GM19099 (cell line): ENCODE results near the gene RTN4RL1.
A peak's percentile ranks its signal among the peaks of the same experiment; 100 is the strongest.

Experiments used
- POLR2A ChIP-seq: IDR thresholded peaks from 3 replicates; pipeline ENCODE4 v1.6.1; 2011; ENCODE audit warnings: low read depth; ENCODE audit not compliant: insufficient read length; ENCODE audit errors: extremely low read depth

Gene RTN4RL1

DNA sequence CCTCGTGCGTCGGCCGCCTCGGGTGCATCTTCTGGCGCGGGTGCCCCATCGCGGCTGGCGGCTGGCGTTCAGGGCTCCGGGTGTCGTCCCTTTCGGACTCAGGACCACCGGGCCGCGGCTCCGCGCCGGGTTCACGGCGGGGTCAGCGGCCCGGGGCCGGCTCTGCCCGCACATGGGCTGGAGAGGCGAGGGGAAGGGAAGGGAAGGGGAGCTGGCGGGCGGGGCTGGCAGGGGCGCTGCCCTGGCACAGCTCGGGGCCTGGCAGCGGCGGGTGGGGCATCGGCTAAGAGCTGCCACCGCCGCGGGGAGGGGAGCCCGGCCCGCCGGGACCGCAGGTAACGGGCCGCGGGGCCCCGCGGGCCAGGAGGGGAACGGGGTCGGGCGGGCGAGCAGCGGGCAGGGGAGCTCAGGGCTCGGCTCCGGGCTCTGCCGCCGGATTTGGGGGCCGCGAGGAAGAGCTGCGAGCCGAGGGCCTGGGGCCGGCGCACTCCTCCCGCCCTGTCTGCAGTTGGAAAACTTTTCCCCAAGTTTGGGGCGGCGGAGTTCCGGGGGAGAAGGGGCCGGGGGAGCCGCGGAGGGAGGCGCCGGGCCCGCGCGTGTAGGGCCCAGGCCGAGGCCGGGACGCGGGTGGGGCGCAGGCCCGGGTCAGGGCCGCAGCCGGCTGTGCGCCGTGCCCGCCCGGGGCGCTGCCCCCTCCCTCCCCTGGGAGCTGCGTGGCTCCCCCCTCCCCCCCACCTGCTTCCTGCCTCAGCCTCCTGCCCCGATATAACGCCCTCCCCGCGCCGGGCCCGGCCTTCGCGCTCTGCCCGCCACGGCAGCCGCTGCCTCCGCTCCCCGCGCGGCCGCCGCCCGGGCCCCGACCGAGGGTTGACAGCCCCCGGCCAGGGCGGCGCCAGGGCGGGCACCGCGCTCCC is 30.4 kb upstream of the RTN4RL1 start:
- TF ChIP-seq POLR2A: peak; percentile 71

DNA sequence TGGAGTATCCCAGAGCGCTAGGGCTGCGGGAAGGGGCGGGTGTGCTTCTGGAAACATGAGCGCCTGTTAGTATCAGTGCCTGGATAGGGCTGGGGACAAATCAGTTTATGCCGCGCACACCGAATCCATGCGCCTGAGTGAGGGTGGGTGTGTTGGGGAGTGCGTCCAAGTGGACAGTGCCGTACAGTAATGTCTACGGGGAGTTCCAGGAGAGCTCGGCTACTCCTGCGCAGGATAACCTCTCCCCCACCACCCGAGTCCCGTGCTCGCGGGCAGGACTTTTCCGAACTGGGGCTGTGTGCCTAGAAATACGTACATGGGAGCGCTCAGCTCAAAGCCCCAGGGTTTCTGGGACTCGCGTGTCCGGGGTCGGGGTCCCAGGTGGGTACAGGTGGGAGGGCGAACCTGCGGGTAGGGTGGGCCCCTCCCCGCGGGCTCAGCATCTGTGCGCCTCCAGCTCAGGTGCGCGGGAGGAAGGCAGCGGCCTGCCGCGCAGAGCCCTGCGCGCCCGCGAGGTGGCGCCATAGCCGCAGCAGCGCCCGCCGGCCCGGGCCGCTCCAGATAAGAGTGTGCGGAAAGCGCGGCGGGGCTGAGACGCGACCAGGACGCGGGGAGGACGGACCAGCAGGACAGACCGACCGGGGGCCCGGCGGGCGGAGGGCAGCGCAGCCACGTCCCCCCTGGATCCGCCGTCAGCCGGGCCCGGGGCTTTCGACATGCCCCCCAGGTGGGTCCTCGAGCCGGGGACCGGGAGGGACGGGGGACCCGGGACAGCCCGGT is 29.6 kb upstream of the RTN4RL1 start, which contains the start of gene HIC1:
Gene HIC1, plus strand, starts transcription at position 592 of the 780 bp plus-strand sequence. CDS start 1,588 bp downstream, outside the sequence.
- peak; percentile 81 for TF ChIP-seq POLR2A

- no peak for TF ChIP-seq POLR2A
Observed at GRCh38 chr17:2054262-2054511, 29.1 kb upstream of the RTN4RL1 start.

- TF ChIP-seq POLR2A: no peak
Observed at GRCh38 chr17:2053380-2054261, 28.5 kb upstream of the RTN4RL1 start.

DNA sequence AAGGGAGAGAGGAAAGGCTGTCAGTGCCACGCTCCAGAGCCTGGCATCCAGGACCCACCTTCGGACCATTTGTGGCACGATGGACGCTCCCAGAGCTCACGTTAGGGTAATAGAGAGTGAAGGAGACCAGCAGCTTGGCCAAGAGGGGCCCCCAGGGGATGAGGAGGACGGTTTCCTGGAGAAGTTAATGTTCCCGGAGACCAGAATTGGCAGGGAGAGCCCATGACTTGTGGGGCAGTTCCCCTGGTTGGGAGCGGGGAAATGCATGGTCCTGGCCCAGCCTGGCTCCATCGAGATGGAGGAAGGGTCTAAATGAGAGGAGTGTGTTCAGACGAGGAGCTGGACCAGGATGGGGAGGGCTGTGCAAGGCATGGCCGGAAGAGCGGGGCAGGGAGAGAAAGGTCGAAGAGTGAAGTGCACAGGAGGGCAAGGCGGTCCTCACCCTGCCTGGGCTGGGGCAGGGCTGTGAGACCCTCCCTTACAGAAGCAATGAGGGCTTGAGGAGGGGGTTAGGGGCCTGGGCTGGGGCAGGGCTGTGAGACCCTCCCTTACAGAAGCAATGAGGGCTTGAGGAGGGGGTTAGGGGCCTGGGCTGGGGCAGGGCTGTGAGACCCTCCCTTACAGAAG is 26.9 kb upstream of the RTN4RL1 start:
- no peak for TF ChIP-seq POLR2A

DNA sequence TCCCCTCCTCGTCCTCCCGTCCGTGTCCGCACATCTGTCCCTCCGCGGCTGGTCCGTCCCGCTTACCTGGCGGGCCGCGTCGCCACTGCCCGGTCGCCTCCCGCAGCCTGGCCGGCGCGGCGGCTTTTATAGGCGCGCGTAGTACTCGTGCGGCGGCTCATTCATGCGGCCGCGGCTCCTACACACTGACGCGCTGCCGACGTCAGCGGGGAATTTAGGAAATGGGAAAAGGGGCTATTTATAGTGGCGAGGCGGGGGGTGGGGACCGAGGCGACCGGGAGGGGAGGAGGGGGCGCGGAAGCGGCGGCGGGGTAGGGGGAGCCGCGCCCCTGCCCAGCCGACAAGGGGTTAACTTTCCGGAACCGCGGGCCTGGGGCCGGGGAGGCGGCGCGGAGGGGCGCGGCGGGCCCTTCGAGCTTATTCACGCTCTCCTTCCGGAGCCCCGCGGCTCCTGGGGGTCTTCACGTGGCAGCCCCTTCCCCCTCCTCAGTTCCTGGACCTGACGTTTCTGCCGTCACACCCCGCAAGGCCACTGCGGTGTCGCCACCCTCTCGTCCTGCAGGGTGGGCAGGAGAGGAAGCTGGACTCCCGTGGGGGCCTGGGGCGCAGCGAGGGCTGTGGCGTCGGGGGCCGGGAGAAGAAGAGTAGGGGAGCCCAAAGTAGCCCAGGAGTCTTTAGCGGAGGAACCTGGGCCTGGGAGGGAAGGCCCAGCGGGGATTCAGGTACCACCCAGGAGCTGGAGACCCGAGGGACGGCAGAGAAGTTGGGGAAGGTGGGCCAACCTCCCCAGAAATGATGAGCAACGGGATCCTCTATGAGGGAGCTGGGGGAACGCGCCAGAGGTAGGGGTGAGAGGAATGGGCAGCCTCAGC is 26.2 kb upstream of the RTN4RL1 start:
- TF ChIP-seq POLR2A: no peak

- TF ChIP-seq POLR2A: no peak
Observed at GRCh38 chr17:2050300-2051060, 25.3 kb upstream of the RTN4RL1 start.

- no peak for TF ChIP-seq POLR2A
Observed at GRCh38 chr17:2049333-2050299, 24.5 kb upstream of the RTN4RL1 start.

GRCh38 chr17:2048805-2049204 is 23.7 kb upstream of the RTN4RL1 start:
- TF ChIP-seq POLR2A: no peak

GRCh38 chr17:2047590-2047989 is 22.5 kb upstream of the RTN4RL1 start:
- TF ChIP-seq POLR2A: no peak

DNA sequence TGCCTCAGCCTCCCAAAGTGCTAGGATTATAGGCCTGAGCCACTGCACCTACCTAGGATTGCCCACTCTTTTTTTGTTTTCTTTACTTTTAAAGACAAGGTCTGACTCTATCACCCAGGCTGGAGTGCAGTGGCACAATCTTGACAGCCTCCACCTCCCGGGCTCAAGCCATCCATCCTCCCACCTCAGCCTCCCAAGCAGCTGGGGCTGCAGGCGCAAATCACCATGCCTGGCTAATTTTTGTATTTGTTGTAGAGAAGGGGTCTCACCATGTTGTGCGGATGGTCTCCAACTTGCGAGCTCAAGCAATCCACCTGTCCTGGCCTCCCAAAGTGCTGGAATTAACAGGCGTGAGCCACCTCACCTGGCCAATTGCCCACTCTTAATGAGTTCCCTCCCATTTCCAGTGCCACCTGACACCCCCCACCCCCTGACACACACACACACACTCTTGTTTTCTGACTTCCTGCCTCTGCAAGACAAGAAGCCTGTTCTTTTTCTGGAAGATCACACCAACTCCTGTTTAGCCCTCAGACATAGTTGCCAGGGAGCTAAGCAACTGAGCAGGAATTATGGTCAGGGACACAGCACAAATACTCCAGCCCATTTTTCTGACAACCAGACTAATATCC is 19.2 kb upstream of the RTN4RL1 start:
- no peak for TF ChIP-seq POLR2A
